ENCODE data around the gene POLR1A. TPM values are rescaled to one million over a fixed set of nuclear protein-coding genes. Genes with fewer than 3 reads are reported as not detected.

Gene POLR1A
- total RNA-seq, 4 donors from 2014 or later: 9.0 to 22.0 (median 15.8) TPM

DNA sequence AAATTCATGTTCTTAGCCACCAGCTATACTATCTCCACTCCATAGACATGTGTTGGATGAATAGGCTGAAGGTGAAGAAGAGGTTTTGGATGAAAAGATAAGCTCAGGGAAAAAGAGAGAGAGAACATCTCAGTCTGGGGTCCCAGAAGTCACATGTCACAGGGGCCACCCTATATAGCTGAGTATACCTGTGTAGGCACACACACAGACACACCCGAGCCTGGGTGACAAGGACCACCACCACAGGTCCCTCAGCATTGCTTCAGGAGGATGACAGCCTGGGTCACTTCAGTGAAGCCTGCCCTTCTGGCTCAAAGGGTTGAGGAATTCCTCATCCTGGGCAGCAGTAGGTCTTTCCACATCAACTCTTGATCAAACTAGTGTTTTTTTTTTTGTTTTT is 56.2 kb downstream of the POLR1A start:
- TF ChIP-seq CTCF (IDR thresholded peaks at IDR 0.05; ENCODE audit: low read depth): no peak

GRCh38 chr2:86048888-86049287 is 56.8 kb downstream of the POLR1A start:
- no peak for TF ChIP-seq CTCF (IDR thresholded peaks at IDR 0.05; ENCODE audit: low read depth)

- no peak for TF ChIP-seq CTCF (IDR thresholded peaks at IDR 0.05; ENCODE audit: low read depth)
Observed at GRCh38 chr2:86048383-86048701, 57.3 kb downstream of the POLR1A start.

DNA sequence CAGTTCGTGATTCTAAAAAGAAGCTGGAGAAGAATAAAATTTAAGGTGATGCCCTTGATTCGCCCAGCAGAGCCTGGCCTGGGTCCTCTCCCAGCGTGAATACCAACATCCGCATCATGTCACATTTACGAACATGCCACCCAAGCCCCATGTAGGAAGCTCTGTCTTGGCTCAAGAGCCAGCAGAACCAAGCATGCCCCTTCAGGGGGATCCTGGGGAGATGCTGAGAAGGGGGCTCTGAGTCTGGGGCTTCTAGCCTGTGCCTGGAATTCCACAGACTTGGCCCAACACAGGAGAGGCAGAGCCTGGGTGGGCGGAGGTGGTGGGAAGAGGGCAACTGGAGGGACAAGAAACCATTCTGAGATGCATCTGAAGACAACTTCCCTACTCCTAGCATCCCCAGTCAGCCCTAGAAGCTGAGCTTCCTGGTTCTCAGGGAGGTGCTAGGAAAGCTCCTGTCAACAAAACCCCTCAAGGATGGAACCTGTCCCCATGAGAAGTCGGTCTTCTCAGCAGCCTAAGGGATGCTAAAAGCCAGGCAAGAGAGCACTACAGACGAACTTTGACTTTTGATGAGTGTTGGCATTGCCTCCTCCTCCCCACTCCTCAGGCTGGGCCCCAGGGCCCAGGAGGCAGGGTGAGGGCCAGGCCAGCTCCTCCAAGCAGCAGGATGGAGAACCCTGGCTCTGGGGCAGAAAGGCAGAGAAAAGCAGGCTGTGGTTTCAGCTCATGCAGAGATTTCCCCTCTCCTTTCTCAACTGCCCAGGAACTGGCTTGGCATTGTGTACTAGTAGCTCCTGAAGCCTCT is 57.9 kb downstream of the POLR1A start:
- TF ChIP-seq CTCF (IDR thresholded peaks at IDR 0.05; ENCODE audit: low read depth): no peak

GRCh38 chr2:86045541-86045940 is 60.1 kb downstream of the POLR1A start:
- TF ChIP-seq CTCF (IDR thresholded peaks at IDR 0.05; ENCODE audit: low read depth): no peak

GRCh38 chr2:86044614-86045013 is 61.1 kb downstream of the POLR1A start:
- no peak for TF ChIP-seq CTCF (IDR thresholded peaks at IDR 0.05; ENCODE audit: low read depth)

DNA sequence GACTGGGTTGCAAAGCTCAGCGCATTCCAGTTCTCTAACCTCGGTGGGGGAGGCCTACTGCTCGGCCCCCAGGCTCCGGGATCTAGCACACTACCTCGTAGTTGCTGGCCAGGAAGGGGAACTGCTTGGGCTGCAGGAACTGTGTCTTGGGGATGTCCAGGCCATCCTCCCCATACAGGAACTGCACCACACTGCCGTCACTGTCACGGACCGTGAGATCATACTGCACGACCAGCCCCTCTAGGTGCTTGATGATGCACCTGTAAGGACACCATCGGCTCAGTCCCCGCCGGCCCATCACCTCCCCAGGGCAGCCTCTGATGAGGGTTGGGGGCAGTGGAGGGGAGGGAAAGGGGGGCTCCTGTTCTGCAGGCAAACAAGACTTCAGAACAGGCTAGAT is 61.6 kb downstream of the POLR1A start:
- TF ChIP-seq CTCF (IDR thresholded peaks at IDR 0.05; ENCODE audit: low read depth): no peak
